Retinal pigment epithelial cell (primary cell): ENCODE data around the gene TMPRSS13.

Experiments
- DNase-seq: peaks from one replicate; pipeline ENCODE4 v3.0.0-alpha.2; 2010; ENCODE audit warnings: low read depth
- H3K4me3 ChIP-seq: 2 replicates; pipeline ENCODE4 v1.5.1; 2011; ENCODE audit warnings: mild to moderate bottlenecking, low read length, control low read depth, moderate library complexity
- CTCF ChIP-seq: conservative IDR thresholded peaks from 2 replicates; pipeline ENCODE4 v1.5.1; 2011; ENCODE audit warnings: low read depth, low read length, control low read depth, inconsistent platforms

TMPRSS13 gene

DNA sequence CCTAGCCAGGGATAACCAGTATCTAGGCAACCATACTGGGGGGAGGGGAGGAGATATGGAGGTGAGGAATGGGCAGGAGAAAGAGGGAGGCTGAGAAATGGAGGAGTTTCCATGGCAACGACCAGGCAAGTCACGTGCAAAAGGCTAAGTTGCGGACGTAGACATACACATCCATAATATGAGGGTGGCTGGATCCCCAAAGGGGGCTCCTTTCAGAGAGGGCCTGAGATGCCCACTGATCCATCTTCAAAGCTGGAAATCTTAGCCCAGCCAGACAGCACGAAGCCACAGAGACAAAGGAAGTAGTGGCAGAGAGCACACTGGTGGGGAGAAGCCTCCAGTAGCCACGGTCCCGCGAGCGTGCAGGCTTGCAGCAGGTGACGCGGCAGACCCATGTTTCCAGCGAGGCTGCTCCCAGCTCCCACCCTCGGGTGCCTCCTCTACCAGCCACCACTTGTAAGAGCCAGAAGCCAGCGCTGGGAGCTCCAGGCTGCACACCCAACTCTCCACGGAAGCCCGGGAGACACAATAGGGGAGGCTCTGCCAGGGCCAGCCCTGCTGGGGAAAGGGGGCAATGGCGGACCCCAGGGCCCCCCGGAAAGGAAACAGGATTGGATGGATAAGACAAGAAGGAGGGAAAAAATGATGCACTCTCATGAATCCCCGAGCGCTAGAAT, 53.7 kb downstream of the TMPRSS13 start:
- H3K4me3 ChIP-seq, result peak overlapping the region; percentile 45
- no peak for TF ChIP-seq CTCF
- DNase-seq, result no peak

- no peak overlapping the region for H3K4me3 ChIP-seq
- TF ChIP-seq CTCF, result no peak
- DNase-seq, result no peak
Measured at GRCh38 chr11:117874910-117875381, 54.3 kb downstream of the TMPRSS13 start.

DNA sequence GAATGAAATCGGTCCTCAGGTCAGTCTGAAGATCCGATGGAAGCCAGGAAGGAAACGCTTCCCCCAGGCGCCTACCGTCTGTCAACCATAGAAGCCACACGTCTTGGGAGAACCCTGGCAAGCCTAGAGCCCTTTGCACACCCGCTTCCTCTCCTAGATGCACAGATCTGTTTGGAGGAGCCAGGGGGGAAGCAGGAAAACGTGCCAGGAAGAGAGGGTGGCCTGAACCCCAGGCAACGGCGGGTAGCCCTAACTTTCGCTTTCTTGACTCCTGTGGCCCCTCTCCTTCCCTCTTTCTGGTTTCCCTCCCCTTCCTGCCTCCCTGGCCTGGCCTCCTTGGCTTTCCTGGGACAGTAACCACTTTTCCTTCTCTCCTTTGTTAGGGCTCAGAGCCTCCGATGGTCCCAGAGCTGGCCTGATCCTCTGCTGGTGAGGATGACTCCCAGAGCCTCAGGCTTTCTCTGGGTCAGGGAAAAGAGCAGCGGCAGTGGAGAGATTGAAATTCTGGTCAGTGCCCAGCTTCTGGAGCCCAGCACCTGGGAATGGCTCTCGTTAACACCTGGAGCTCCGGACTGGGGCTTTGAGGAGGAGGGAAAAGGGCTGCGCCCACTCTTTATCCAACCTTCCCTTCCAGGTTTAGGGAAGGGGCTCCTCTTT, 54.8 kb downstream of the TMPRSS13 start:
- no peak for TF ChIP-seq CTCF
- no peak for DNase-seq
- no peak overlapping the region for H3K4me3 ChIP-seq

- H3K4me3 ChIP-seq, result no peak overlapping the region
- TF ChIP-seq CTCF, result no peak
- DNase-seq, result no peak
Measured at GRCh38 chr11:117873828-117874125, 55.4 kb downstream of the TMPRSS13 start.

- no peak overlapping the region for H3K4me3 ChIP-seq
Measured at GRCh38 chr11:117872975-117873827, 56.0 kb downstream of the TMPRSS13 start.

DNA sequence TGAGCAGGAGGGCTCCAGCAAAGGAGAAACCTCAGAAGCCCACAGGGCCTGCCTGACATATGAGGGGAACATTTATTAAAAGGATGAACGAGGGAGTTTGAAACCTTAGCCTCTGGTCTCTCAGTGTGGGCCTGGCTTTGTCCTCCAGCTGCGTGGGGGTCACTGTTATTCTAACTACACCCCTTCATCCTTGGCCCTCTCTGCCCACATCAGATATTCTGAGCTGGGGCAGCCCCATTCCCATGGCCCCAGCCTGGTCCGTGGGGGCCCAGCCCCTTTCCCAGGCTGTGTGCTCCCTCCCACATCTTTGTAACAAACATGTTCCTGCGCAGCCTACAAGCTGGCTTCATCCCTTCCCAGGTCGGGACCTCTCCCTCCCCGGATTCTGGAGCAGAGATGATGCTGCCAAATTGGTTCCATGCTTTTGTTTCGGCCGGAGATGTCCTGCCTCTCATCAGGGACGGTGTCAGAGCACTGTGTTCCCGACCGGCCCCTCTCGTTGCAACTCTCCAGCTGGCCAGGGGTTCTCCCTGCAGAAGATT, 56.7 kb downstream of the TMPRSS13 start:
- no peak for DNase-seq
- no peak for TF ChIP-seq CTCF
- H3K4me3 ChIP-seq, result no peak overlapping the region

More at GRCh38 chr11:117872975-117873827, 56.0 kb downstream of the TMPRSS13 start:
- no peak for DNase-seq
- no peak for TF ChIP-seq CTCF
